Upper lobe of left lung (tissue), 6 donors: Measurements from ENCODE around the gene CILP2. TPM values are rescaled to one million over a fixed set of nuclear protein-coding genes. Genes with fewer than 3 reads are reported as not detected.

Experiments
- ATAC-seq, 2 donors: fragments of 200-7000 bp; cut with Tn5 transposase; one replicate each; pipeline ENCODE4 v1.9.1; 2022; ENCODE audit warnings: mild to moderate bottlenecking in 2 of 2, moderate library complexity in 2 of 2; ENCODE audit not compliant: low FRiP score in 2 of 2
- DNase-seq, 2 donors: peaks; one replicate each; pipeline ENCODE4 v3.0.0-alpha.2; 2019 to 2020
- H3K27ac ChIP-seq, 4 donors: fragments of 200-600 bp; sonication (generic); one replicate each; pipeline ENCODE4 v1.5.1; 2016 to 2019
- H3K27me3 ChIP-seq, 4 donors: fragments of 200-600 bp; sonication (generic); one replicate each; pipeline ENCODE4 v1.5.1; 2017 to 2019
- H3K36me3 ChIP-seq, 4 donors: fragments of 200-600 bp; sonication (generic); one replicate each; pipeline ENCODE4 v1.5.1; 2016 to 2019
- H3K4me1 ChIP-seq, 4 donors: fragments of 200-600 bp; sonication (generic); one replicate each; pipeline ENCODE4 v1.5.1; 2018 to 2019
- H3K4me3 ChIP-seq, 4 donors: fragments of 200-600 bp; sonication (generic); one replicate each; pipeline ENCODE4 v1.5.1; 2017 to 2019; ENCODE audit warnings: mild to moderate bottlenecking in 2 of 4, moderate library complexity in 1 of 4
- H3K9me3 ChIP-seq, 4 donors: fragments of 200-600 bp; sonication (generic); one replicate each; pipeline ENCODE4 v1.5.1; 2018 to 2019
- CTCF ChIP-seq, 6 experiments: fragments of 450-650 bp in 4 of 6; fragments of 200-600 bp in 2 of 6; sonication (generic) in 2 of 6; IDR thresholded peaks; one replicate each; pipeline ENCODE4 v1.5.1; 2016 to 2019; ENCODE audit warnings: antibody characterized with exemption in 6 of 6
- EP300 ChIP-seq, 4 donors: sonication (generic); formaldehyde crosslinking; IDR thresholded peaks; one replicate each; pipeline ENCODE4 v1.5.1; 2017; ENCODE audit warnings: antibody characterized with exemption in 4 of 4, control low read depth in 2 of 4
- POLR2A ChIP-seq, 4 donors: fragments of 450-650 bp; IDR thresholded peaks; one replicate each; pipeline ENCODE4 v1.5.1; 2016 to 2017; ENCODE audit warnings: antibody characterized with exemption in 4 of 4, mild to moderate bottlenecking in 2 of 4
- POLR2AphosphoS5 ChIP-seq, 2 donors: sonication (generic); formaldehyde crosslinking; IDR thresholded peaks; one replicate each; pipeline ENCODE4 v1.5.1; 2017; ENCODE audit warnings: antibody characterized with exemption in 2 of 2
- WGBS, 2 donors: methylation state at CpG; one replicate each; pipeline ENCODE4 v1.1.5; 2017 to 2018; 5-methylcytosine and 5-hydroxymethylcytosine counted together
- total RNA-seq, 6 donors: library from RNA; depleted of rRNA in 4 of 6; stranded (reverse); fragments of >200 nt in 4 of 6; gene quantifications; one replicate each; pipeline versions ENCODE4 v1.1.0 to v1.2.1, GENCODE V29; 2016 to 2021
- donor health status: DM: no; HTN: no; CAD: no; lungs with moderate emphysema.
- donor health status: DM: no; HTN: yes; CAD: no; lungs with severe emphysema.

CILP2 gene
- total RNA-seq, 6 donors from 2014 or later = 0.14 to 0.37 TPM; not detected in 4

- WGBS, 2 donors = 67 to 83% methylated on average over 1 to 17 of the region's 19 CpGs
- Histone ChIP-seq H3K36me3 (no peaks in the 10 kb centered on the region), H3K9me3 (no peaks in the 10 kb centered on the region), H3K4me3 (no peak overlapping the region), H3K27ac (no peak overlapping the region), H3K4me1 (peaks cover 0 to under 1% (median 0%) of the 10 kb centered on the region in 4 donors), H3K27me3 (peaks cover 0 to 7% (median 1%) of the 10 kb centered on the region in 4 donors)
- TF ChIP-seq POLR2A (IDR thresholded peaks at IDR 0.05) = no peak
- no peak for TF ChIP-seq EP300 (IDR thresholded peaks at IDR 0.05)
- no peak for TF ChIP-seq CTCF (IDR thresholded peaks at IDR 0.05)
- no peak for TF ChIP-seq POLR2AphosphoS5 (IDR thresholded peaks at IDR 0.05)
- DNase-seq = peak in 1 of 2 donors; percentile 68
- ATAC-seq = no peak
Measured at GRCh38 chr19:19546751-19547162, 8.7 kb downstream of the CILP2 start.

- Histone ChIP-seq H3K9me3 (no peaks in the 10 kb centered on the region), H3K27me3 (no peaks in the 10 kb centered on the region), H3K4me3 (no peak overlapping the region), H3K4me1 (no peaks in the 10 kb centered on the region), H3K27ac (no peak overlapping the region), H3K36me3 (no peaks in the 10 kb centered on the region)
- ATAC-seq (no peak), DNase-seq (no peak)
- TF ChIP-seq POLR2AphosphoS5 (IDR thresholded peaks at IDR 0.05) (no peak), CTCF (IDR thresholded peaks at IDR 0.05) (no peak), EP300 (IDR thresholded peaks at IDR 0.05) (no peak), POLR2A (IDR thresholded peaks at IDR 0.05) (no peak)
- WGBS, 2 donors = 43 to 66% methylated on average over 11 to 14 of the region's 15 CpGs
Measured at GRCh38 chr19:19547674-19548336, 9.7 kb downstream of the CILP2 start.

- no peaks in the 10 kb centered on the region for H3K36me3 ChIP-seq
- H3K4me1 ChIP-seq = no peaks in the 10 kb centered on the region
- H3K4me3 ChIP-seq = no peak overlapping the region
- H3K27ac ChIP-seq = no peak overlapping the region
- no peak for ATAC-seq
- WGBS, 2 donors = 57 to 60% methylated on average over 10 to 13 of the region's 13 CpGs
- no peaks in the 10 kb centered on the region for H3K9me3 ChIP-seq
- no peak for DNase-seq
- no peaks in the 10 kb centered on the region for H3K27me3 ChIP-seq
- TF ChIP-seq POLR2AphosphoS5 (IDR thresholded peaks at IDR 0.05) = no peak
- TF ChIP-seq CTCF (IDR thresholded peaks at IDR 0.05) = no peak
- TF ChIP-seq POLR2A (IDR thresholded peaks at IDR 0.05) = no peak
- no peak for TF ChIP-seq EP300 (IDR thresholded peaks at IDR 0.05)
Measured at GRCh38 chr19:19548915-19549759, 11.1 kb downstream of the CILP2 start.

GRCh38 chr19:19549804-19550464 lies 11.9 kb downstream of the CILP2 start:
- ATAC-seq (no peak), DNase-seq (no peak)
- WGBS, 2 donors = 59 to 72% methylated on average over 10 to 22 of the region's 23 CpGs
- no peaks in the 10 kb centered on the region for H3K9me3 ChIP-seq
- H3K27ac ChIP-seq = no peak overlapping the region
- TF ChIP-seq POLR2A (IDR thresholded peaks at IDR 0.05) (no peak), CTCF (IDR thresholded peaks at IDR 0.05) (no peak), POLR2AphosphoS5 (IDR thresholded peaks at IDR 0.05) (no peak), EP300 (IDR thresholded peaks at IDR 0.05) (no peak)
- no peaks in the 10 kb centered on the region for H3K27me3 ChIP-seq
- no peak overlapping the region for H3K4me3 ChIP-seq
- H3K4me1 ChIP-seq = no peaks in the 10 kb centered on the region
- no peaks in the 10 kb centered on the region for H3K36me3 ChIP-seq
